Pancreas (tissue), 10 donors: ENCODE results near the gene CAPN11. TPM values are rescaled to one million over a fixed set of nuclear protein-coding genes. Genes with fewer than 3 reads are reported as not detected.
"Not testable (repeated sequence)": the region's sequence is repeated elsewhere in the genome, so short reads cannot be mapped to it uniquely, and the experiment has no call there.

Experiments used
- ATAC-seq, 4 donors: fragments of 200-7000 bp; cut with Tn5 transposase; one replicate each; pipeline versions ENCODE4 v1.8.0 to v1.9.1; 2020; ENCODE audit warnings: mild to moderate bottlenecking in 4 of 4, moderate library complexity in 4 of 4
- DNase-seq, 6 donors: peaks; one replicate each; pipeline ENCODE4 v3.0.0-alpha.2; 2020
- FAIRE-seq: peaks from 2 replicates; lab custom pipeline; 2012; peaks lifted over from hg19 to GRCh38; lab: Jason Lieb, UNC
- H3K27ac ChIP-seq, 4 donors: fragments of 200-600 bp; sonication (generic); 1 replicate in 3 of 4; 2 replicates in 1 of 4; pipeline versions ENCODE4 v1.5.0 to v1.8.0; 2020
- H3K27me3 ChIP-seq, 4 donors: fragments of 200-600 bp; one replicate each; pipeline ENCODE4 v1.8.0; 2021
- H3K36me3 ChIP-seq, 3 donors: fragments of 200-600 bp; sonication (generic) in 1 of 3; one replicate each; pipeline versions ENCODE4 v1.5.0 to v1.8.0; 2020 to 2021
- H3K4me1 ChIP-seq, 3 donors: fragments of 200-600 bp; one replicate each; pipeline ENCODE4 v1.8.0; 2021
- H3K4me3 ChIP-seq, 4 donors: fragments of 200-600 bp; sonication (generic) in 2 of 4; one replicate each; pipeline versions ENCODE4 v1.5.0 to v1.8.0; 2020 to 2021
- H3K9me3 ChIP-seq, 4 donors: fragments of 200-600 bp; one replicate each; pipeline ENCODE4 v1.8.0; 2021
- WGBS, 2 donors: extraction: QIAGEN DNeasy Blood & Tissue Kit; methylation state at CpG; one replicate each; pipeline ENCODE4 v1.1.7; 2013; 5-methylcytosine and 5-hydroxymethylcytosine counted together
- intact Hi-C, 3 donors: fragments of 100-400 bp; cut with DNase I; formaldehyde crosslinking; loops; one replicate each; pipeline versions ENCODE4 v1.11.1 to v1.14.2; 2022
- polyA plus RNA-seq, 2 donors: library from polyadenylated mRNA; stranded (reverse); fragments of 200-250 nt; gene quantifications; one replicate each; pipeline ENCODE4 v1.2.3, GENCODE V29; 2013
- total RNA-seq, 6 donors: library from RNA; stranded (reverse); fragmentation: NEBNext Ultra II Directional in 4 of 6; extraction: Animal tissue kit (Norgen Biotek cat#: 25700) in 4 of 6; gene quantifications; one replicate each; pipeline versions ENCODE4 v1.2.1 to v1.2.4, GENCODE V29; 2021 to 2023
- TF ChIP-seq, protein P1 (sequence below), 4 donors: fragments of 200-600 bp; sonication (generic) in 3 of 4; IDR thresholded peaks; one replicate each; pipeline versions ENCODE4 v1.5.0 to v1.8.0; 2021; ENCODE audit warnings: antibody characterized with exemption in 4 of 4
- donor health status: healthy with polysubstance abuse.
- donor health status: DM: no; HTN: no; CAD: no; lungs with moderate emphysema.
- donor health status: DM: no; HTN: no; CAD: no.
- donor health status: control.
- donor health status: control.
- donor health status: Bipolar disorder and iron deficiency.
- donor health status: DM: yes; HTN: yes; CAD: no.
- donor health status: DM: no; HTN: no; CAD: no.
- donor health status: DM: no; HTN: no; CAD: no.
- donor health status: DM: yes; HTN: yes; CAD: no.

CAPN11 gene
- total and polyA plus RNA-seq, 8 donors = 0.06 to 0.76 (median 0.19) TPM; not detected in 2

DNA sequence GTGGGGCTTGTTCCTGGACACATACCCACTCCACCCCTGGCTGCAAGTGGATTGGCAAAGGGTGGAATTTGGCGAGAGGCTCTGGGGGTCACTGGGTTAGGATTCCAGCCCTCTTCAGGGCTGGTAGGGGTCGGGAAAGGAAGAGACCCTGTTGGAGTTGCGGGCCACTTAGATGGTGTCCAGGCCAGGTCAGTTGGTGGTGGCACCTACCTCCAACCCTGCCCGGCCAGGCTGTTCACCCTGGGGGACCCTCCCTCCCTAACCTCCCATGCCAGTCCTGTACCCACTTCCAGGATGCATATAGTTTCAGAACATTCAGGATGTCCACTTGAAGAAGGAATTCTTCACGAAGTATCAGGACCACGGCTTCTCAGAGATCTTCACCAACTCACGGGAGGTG lies 21.0 kb downstream of the CAPN11 start:
- H3K36me3 ChIP-seq = no peaks in the 10 kb centered on the region
- intact Hi-C loops = loop anchor here in 1 of 3 donors (10.0 kb wide), 1 partner anchor 155 kb away; no protein-coding TSS in a partner anchor
- H3K4me1 ChIP-seq = no peaks in the 10 kb centered on the region
- DNase-seq (no peak), ATAC-seq (no peak), FAIRE-seq (no peak)
- no peak overlapping the region for H3K27ac ChIP-seq
- WGBS, 2 donors = 87 to 93% methylated on average over 7 of the region's 7 CpGs
- H3K9me3 ChIP-seq = no peaks in the 10 kb centered on the region
- no peak overlapping the region for H3K4me3 ChIP-seq
- no peaks in the 10 kb centered on the region for H3K27me3 ChIP-seq
- TF ChIP-seq, protein P1, sequence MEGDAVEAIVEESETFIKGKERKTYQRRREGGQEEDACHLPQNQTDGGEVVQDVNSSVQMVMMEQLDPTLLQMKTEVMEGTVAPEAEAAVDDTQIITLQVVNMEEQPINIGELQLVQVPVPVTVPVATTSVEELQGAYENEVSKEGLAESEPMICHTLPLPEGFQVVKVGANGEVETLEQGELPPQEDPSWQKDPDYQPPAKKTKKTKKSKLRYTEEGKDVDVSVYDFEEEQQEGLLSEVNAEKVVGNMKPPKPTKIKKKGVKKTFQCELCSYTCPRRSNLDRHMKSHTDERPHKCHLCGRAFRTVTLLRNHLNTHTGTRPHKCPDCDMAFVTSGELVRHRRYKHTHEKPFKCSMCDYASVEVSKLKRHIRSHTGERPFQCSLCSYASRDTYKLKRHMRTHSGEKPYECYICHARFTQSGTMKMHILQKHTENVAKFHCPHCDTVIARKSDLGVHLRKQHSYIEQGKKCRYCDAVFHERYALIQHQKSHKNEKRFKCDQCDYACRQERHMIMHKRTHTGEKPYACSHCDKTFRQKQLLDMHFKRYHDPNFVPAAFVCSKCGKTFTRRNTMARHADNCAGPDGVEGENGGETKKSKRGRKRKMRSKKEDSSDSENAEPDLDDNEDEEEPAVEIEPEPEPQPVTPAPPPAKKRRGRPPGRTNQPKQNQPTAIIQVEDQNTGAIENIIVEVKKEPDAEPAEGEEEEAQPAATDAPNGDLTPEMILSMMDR (IDR thresholded peaks at IDR 0.05) = no peak

DNA sequence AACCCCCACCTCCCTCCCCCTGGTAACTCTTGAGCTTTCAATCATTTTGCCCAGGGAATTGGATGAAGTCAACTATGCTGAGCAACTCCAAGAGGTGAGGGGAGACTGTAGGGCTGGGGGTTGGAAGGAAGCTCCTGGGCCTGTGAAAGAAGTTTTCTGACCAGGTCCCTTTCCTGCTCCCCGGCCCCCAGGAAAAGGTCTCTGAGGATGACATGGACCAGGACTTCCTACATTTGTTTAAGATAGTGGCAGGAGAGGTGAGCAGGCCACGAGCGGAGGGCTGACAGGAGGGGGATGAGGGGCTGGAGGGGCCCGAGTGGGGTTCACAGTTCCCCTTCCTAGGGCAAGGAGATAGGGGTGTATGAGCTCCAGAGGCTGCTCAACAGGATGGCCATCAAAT lies 21.8 kb downstream of the CAPN11 start:
- TF ChIP-seq, protein P1 (IDR thresholded peaks at IDR 0.05) = no peak
- FAIRE-seq = no peak
- DNase-seq = no peak
- Histone ChIP-seq H3K4me3 (no peak overlapping the region), H3K9me3 (no peaks in the 10 kb centered on the region), H3K36me3 (no peaks in the 10 kb centered on the region), H3K27me3 (no peaks in the 10 kb centered on the region), H3K4me1 (no peaks in the 10 kb centered on the region), H3K27ac (no peak overlapping the region)
- ATAC-seq = no peak
- 88 to 98% methylated on average over 4 of the region's 4 CpGs for WGBS, 2 donors
- intact Hi-C loops = no loop called here

DNA sequence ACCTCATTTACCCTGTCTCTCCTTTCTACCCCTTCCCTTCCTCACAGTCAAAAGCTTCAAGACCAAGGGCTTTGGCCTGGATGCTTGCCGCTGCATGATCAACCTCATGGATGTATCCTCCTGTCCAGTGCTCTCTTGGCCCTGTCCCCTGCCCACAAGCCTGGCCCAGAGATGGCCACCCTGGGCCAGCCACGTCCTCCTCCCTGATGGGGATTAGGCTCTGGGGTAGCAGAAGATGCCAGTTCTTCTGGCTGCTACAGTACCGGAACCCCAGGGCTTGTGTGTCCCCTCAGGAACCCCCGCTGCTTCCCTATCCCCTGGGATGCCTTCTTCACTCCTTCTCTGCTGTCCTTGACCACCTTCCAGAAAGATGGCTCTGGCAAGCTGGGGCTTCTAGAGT lies 22.3 kb downstream of the CAPN11 start:
- intact Hi-C loops = no loop called here
- no peak for FAIRE-seq

GRCh38 chr6:44181784-44182183 lies 23.2 kb downstream of the CAPN11 start:
- FAIRE-seq, H3K27ac ChIP-seq, H3K4me1 ChIP-seq, ATAC-seq, H3K4me3 ChIP-seq, H3K36me3 ChIP-seq, DNase-seq, H3K27me3 ChIP-seq, H3K9me3 ChIP-seq, intact Hi-C loops: not testable (repeated sequence)

More for the DNA sequence above, 22.3 kb downstream of the CAPN11 start:
- Histone ChIP-seq H3K36me3 (no peaks in the 10 kb centered on the region), H3K4me1 (no peaks in the 10 kb centered on the region), H3K27me3 (no peaks in the 10 kb centered on the region), H3K9me3 (no peaks in the 10 kb centered on the region), H3K27ac (no peak overlapping the region), H3K4me3 (no peak overlapping the region)
- WGBS, 2 donors = 93 to 96% methylated on average over 4 of the region's 4 CpGs
- DNase-seq (no peak), ATAC-seq (no peak)
- TF ChIP-seq, protein P1 (IDR thresholded peaks at IDR 0.05) = no peak

- intact Hi-C loops = no loop called here
- H3K27me3 ChIP-seq = no peaks in the 10 kb centered on the region
- TF ChIP-seq, protein P1 (IDR thresholded peaks at IDR 0.05) = no peak
- no peaks in the 10 kb centered on the region for H3K36me3 ChIP-seq
- H3K4me1 ChIP-seq = no peaks in the 10 kb centered on the region
- H3K4me3 ChIP-seq = no peak overlapping the region
- FAIRE-seq (no peak), ATAC-seq (no peak), DNase-seq (no peak)
- 82 to 95% methylated on average over 4 of the region's 4 CpGs for WGBS, 2 donors
- H3K9me3 ChIP-seq = no peaks in the 10 kb centered on the region
- H3K27ac ChIP-seq = no peak overlapping the region
Measured at GRCh38 chr6:44182911-44183390, 24.3 kb downstream of the CAPN11 start.
